GM19023 (cell line): ENCODE results near the gene FAM193A.
A peak's percentile ranks its signal among the peaks of the same experiment; 100 is the strongest.
"Not testable (repeated sequence)": the region's sequence is repeated elsewhere in the genome, so short reads cannot be mapped to it uniquely, and the experiment has no call there.

Experiments
- ATAC-seq: cut with Tn5 transposase; IDR thresholded peaks from one replicate; pipeline ENCODE4 v1.9.1; 2021; ENCODE audit warnings: mild to moderate bottlenecking, moderate library complexity; ENCODE audit not compliant: unreplicated experiment

Gene FAM193A

DNA sequence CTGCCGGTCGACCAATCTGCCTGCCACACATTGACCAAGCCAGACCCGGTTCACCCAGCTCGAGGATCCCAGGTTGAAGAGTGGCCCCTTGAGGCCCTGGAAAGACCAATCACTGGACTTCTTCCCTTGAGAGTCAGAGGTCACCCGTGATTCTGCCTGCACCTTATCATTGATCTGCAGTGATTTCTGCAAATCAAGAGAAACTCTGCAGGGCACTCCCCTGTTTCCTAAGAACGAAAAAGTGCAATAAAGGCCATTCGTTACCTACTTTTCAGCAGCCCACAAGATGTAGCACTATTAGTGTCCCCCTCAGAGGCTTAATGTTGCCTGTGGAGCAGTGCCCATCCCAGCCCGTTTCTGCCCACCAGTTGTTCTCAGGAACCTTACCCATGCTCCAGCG is 22.3 kb upstream of the FAM193A start:
- not testable (repeated sequence) for ATAC-seq

DNA sequence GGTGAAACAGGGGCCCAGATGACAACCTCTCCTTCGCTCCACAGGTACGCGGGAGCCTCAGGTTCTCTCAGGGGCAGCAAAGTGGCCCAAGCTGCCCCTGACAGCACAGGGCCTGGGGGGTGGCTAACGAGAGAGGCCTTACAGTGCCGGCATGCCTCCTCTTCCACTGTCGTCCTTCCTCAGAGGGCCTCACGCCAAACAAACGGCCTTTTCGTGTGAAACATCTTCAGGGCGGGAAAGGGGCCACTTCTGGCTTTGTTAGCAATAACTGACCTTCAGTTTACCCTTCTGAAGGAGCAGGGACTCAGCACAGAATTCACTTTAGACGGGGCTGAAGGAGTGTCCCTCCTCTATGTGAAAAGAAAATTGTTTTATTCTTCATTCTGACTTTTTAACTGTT is 21.5 kb upstream of the FAM193A start:
- ATAC-seq: not testable (repeated sequence)

DNA sequence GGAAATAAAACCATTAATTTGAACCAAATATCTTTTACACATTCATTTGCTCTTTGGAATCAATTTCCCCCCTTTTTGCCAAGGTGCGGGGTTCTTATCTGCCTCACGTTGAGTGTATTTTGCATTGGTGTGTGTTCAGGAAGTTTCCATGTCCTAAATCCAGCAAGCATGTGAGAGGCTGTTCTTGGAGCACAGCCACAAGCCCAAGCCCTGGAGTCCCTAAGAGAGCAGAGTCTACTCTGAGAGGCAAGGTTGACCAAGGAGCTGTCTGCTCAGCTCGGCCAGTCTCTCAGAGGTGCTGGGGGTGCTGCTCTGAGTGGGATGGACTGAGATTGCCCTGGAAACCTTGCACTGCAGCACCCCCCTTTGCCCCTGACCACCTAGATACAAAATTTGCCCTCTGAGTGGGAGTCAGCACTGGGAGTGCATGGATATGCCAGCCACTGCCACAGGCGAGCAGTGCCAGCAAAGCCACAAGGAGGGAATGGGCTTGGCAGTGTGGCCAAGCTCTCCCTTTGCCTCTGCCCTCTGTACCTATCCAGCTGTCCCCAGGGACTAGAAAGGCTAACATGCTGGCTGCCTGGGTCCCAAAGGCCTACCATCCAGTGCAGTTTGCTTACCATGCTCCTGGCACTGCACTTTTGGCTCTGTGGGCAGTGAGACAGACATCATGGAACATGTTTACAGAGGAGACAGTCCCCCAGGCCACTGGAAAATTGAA is 20.5 kb upstream of the FAM193A start:
- ATAC-seq: no peak

DNA sequence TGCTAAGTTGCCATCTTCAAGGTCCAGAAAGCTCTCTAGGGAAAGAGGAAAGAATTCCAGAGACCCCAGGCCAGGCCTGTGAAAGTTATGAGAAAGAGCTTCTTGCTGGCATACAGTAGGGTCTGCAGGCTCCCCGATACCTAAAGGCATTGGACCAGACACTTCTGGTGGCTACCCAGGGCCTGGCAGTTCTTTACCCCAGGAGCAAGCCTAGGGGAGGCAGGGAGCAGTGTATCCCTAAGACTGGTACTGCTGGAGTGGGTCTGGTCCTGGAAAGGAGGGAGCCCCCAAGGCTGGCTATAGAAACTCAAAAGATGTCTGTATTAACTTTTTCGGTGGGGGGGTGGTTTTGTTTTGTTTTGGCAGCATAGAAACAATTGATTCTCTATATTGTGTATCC is 19.8 kb upstream of the FAM193A start:
- no peak for ATAC-seq

DNA sequence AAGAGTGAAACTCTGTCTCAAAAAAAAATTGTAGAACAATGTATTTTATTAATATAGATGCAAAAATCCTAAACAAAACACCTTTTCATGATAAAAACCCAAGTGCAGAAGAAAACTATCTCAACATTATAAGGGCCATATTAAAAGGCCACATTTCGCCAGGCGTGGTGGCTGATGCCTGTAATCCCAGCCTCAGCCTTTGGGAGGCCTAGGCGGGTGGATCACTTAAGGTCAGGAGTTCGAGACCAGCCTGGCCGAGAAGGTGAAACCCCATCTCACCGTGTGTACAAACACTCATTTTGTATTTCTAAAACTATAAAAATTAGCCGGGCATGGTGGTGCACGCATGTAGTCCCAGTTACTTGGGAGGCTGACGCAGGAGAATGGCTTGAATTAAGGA is 9.9 kb upstream of the FAM193A start:
- no peak for ATAC-seq

DNA sequence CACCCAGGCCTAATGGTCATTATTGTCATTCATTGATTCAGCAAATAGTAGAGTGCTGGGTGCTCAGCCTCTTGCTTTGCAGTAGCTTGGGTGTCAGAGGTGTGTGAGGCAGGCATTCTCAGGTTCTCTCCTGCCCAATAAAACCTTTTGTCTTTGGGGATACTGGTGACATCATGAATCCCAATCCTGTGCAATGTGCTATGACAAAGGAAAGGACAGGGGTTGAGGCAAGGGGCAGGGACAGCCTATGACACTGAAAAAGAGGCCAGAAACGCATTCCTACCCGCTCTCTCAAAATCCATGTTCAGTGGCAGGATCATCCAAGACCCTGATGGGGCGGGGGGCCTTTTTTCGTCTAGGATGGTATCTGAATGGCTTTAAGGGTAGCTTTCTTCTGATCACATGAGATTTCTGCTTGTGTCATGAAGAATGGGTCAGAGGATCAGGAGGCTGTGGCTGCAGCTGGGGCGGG is 1.5 kb upstream of the FAM193A start:
- ATAC-seq: no peak

DNA sequence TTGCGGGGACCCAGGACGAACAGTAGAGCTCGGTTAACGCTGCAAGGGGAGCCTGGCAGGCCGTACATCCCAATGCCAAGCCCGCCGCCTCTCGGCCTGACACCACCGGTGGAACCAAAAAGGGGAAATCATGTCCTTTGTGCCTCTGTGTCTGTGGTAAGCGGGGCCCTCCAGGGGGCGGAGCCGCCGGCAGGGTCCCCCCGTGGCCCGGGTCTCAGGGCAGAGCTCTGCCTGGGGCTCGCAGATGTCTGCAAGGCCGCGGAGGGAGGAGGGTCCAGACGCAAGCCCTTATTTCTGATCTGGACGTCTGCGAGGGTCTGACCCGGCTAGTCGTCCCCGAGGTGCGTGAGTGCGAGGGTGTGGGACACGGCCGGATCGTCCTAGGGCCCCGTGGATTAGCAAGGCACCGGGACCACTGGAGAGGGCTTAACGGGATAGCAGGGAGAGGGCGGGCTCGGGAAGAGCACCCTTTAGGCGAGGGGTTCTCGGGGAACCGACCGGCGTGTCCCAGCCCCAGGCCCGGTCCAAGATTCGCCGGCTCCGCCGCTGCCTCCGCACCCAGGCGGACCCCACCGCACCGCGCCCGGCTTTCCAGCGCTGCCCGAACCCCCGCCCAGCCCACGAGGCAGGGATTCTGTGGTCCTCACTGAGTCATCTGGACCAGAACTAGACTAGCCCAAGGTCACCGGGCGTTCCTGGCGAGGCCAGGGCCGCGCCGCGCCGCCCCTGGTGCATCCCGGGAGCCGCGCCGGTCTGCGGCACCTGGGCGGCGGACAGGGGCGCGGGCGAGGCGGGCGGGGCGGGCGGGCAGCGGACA is 863 bp upstream of the FAM193A start:
- peak; percentile 3 for ATAC-seq

DNA sequence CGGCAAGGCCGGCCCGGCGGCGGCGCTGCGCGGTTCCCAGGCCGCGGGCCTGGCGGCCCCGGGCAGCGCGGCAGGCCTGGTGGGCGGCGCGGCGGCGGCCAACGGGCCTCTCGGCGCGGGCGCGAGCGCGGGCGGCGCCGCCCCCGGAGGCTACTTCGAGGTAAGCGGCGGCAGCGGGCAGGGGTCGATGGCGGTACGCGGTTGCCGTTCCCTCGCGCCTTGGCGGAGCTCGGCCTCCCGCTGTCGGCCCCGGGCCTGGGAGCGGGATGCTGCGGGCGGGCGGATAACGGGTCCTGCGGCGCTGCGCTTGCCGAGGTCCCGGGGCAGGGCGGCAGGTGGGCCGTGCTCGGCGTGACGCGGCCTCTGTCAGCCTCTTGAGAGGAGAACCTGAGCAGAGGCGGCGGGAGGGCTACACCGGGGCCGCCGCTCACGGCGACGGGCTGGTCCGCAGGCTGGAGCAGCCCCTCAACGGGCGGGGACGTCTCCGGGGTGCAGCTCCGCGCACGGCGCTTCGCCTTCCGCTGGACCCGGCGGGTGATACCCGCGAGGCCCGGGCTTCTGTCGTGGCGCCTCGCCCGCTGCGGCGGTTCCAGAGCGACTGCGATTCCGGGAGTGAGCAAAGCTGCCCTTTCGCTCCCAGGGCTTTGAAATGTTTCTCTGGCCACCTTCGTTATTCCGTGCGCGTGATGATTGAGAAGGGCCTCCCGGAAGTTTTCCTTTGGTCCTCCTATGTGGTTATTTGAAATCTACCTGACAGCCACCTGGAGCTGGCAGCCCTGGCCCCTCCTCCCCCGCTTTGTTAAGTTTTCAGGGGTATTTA is 774 bp downstream of the FAM193A start:
- peak; percentile 15 for ATAC-seq

DNA sequence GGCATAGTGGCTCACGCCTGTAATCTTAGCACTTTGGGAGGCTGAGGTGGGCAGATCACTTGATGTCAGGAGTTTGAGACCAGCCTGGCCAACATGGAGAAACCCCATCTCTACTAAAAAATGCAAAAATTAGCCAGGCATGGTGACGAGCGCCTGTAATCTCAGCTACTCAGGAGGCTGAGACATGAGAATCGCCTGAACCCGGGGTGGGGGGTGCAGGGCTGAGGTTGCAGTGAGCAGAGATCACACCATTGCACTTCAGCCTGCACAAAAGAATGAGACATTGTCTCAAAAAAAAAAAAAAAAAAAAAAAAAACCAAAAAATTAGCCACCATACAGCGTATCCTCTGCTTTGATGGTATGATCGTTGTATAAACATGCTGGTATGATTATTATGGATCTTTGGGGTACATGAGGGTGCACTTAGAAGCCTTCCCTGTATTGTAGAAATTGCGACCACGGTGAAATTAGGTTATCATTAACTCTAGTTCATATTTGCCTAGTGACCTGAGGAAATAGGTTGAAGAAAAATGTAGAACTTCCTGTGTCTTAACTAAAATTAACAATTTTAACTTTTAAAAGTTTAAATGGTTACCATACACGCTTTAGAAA is 7.2 kb downstream of the FAM193A start:
- not testable (repeated sequence) for ATAC-seq

DNA sequence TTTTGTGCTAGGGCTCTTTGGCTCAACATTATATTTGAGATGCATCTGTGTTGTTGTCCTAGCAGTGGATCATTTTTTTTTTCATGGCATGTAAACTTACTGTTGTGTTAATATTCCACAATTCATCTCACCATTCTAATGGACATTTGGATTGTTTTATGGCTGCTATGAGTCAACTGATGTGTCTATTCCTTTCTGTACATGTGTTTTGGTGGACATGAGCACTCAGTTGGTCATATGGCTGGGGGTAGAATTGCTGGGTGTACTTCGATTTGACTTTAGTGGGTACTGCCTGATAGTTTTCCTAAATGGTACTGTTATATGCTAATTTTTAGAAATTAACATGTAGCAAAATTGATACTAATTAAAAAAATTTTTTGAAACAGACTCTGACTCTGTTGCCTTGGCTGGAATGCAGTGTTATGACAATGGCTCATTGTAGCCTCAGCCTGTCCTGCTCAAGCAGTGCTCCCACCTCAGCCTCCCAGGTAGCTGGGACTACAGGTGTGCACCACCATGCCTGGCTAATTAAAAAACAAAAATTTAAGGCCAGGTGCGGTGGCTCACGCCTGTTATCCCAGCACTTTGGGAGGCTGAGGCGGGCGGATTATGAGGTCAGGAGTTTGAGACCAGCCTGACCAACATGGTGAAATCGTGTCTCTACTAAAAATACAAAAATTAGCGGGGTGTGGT is 9.0 kb downstream of the FAM193A start:
- ATAC-seq: no peak

DNA sequence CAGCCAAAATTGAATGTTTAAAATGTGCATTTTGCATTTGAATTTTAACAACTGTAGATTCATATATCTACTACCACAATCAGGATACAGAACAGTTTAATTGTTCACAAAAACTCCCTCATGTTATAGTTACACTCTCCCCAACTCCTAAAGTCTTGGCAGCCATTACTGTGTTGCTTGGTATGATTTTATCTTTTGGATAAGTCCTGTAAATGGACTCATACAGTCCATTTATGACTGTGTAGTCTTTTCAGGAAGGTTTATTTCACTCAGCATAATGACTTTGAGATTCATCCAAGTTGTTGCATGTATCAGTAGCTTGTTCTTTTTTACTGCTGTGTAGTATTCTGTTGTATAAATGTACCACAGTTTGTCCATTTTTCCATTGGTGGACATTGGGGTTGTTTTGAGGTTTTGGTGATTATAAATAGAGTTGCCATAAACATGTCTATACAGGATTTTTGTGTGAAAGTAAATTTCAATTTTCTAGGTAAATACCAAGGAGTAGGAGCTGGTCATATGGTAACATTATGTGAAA is 9.9 kb downstream of the FAM193A start:
- no peak for ATAC-seq

DNA sequence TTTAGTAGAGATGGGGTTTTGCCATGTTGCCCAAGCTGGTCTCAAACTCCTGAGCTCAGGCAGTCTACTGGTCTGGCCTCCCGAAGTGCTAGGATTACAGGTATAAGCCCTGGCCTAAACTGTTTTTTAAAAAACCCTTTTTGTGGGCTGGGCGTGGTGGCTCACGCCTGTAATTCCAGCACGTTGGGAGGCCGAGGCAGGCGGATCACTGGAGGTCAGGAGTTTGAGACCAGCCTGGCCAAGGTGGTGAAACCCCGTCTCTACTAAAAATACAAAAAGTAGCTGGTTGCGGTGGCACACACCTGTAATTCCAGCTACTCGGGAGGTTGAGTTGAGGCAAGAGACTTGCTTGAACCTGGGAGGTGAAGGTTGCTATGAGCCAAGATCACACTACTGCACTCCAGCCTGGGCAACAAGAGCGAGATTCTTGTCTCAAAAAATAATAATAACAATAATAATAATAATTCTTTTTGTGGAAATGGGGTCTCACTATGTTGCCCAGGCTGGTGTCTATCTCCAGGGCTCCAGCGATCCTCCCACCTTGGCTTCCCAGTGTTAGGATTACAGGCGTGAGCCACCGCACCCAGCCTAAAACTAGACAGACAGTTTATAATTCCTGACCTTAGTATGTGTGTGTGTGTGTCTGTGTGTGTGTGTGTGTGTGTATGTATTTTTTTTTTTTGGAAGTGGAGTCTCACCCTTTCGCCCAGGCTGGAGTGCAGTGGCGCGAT is 10.7 kb downstream of the FAM193A start:
- not testable (repeated sequence) for ATAC-seq

DNA sequence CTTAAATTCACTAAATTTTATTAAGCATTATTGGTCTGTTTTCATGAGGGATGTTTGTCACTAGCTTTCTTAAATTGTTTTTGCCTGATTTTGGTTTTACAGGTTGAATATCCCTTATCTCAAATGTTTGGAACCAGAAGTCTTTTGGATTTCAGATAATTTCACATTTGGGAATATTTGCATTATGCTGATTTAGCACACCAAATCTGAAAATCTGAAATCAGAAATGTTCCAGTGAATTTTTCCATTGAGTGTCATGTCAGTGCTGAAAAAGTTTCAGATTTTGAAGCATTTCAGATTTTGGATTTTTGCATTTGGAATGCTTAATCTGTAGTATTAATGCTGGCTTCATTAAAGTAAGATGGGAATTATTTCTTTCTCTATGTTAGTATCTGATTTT is 14.7 kb downstream of the FAM193A start:
- no peak for ATAC-seq

DNA sequence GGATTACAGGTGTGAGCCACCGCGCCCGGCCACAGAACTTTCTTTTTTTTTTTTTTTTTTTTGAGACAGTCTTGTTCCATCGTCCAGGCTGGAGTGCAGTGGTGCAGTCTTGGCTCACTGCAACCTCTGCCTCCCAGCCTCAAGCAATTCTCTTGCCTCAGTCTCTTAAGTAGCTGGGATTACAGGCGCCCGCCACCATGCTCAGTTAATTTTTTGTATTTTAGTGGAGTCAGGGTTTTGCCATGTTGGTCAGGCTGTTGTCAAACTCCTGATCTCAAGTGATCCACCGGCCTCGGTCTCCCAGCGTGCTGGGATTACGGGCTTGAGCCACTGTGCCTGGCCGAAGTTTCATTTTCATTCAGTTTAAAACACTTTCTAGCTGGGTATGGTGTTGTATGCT is 16.4 kb downstream of the FAM193A start:
- ATAC-seq: no peak

DNA sequence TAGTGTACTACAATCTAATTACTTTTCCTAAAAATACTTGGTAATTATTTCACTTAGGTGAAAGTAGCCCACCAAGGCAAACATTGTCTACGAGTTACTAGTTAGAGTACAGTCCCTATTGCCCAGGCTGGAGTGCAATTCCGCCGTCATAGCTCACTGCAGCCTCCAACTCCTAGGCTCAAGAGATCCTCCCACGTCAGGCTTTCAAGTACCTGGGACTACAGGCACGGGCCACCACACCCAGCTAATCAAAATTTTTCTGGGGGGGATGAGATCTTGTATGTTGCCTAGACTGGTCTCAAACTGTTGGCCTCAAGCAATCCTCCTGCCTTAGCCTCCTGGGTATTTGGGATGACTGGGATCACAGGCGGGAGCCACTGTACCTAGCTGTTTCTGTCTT is 21.9 kb downstream of the FAM193A start:
- no peak for ATAC-seq

DNA sequence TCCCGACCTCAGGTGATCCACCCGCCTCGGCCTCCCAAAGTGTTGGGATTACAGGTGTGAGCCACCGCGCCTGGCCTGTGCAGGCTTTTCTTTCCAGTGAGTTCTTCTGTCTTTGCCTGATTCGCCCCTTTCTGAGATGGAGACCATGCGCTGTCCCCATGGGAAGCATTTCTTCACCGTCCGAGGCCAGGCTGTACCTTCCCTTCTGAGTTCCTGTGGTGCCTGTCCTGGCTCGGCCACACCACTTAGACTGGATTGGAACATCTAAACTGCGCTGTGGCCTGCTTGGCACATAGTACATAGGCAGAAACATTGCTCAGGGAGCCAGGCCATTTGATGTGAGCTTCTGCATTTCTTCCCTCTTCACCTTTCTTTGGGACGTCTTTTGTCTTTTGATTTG is 23.7 kb downstream of the FAM193A start:
- ATAC-seq: no peak

DNA sequence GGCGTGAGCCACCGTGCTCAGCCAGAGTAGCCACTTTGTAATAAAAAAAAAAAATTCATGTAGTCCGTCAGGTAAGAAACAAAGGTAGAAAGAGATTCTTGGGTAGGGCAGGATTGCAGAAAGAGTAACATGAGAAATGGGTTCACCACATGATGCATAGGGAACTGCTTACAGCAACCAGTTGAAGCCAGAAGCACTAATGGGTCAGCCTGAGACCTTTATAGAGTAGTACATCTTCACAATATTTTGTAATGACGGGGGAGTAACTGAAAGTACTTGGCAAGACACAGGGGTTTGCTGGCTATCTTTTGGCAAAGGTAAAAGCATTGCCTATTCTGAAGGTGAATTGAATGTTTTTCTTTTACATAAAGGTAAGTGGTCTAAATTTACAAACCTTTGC is 29.1 kb downstream of the FAM193A start:
- no peak for ATAC-seq

DNA sequence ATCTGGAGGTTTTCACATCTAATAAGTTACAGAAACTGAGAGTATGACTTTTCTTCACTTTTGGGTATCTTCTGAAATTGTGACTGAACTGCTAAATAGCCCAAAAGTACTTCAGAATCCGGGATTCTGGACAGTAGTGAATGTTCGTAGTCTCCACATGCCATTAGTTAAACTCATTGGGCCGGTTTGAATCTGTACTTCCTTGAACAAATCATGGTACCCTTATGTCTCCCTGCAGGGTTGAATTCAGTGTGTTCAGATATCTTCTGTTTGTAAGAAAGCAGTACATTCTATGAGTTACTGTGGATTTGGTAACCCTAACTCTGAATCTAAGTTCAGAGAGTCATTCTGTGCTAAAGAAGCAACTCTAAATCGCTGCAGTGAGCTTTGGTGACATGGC is 33.6 kb downstream of the FAM193A start:
- no peak for ATAC-seq

DNA sequence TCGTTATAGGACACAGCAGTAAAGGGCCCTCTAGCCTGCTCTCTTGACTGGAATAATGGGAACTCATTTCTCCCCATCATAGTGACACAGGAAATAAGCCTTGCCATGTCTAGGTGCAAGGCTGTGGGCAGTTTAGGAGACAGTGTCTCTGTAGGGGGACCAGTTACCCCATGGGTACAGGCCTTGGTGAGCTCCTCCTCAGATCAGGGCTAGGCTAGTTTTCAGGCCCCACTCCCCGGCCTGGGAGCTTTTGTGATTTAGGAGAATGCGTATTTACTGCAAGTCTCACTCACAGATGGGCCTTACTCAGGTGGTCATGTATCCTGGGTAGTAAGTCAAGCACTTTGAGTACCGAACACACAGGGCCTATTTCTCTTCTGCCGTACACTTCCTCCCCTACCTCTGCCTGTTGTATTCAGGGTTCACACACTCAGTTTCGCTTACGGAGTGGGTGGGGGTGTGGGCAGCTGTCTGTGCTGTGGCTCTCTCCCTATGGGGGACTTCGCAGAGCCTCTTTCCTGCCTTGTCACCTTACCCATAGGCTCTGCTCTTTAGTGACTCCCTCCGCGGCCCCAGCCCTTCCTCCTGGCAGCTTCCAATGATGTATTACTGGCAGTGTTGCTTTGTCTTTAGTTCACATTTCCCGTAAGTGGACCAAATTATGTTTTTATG is 34.2 kb downstream of the FAM193A start:
- ATAC-seq: peak; percentile 70
